SK-N-MC (cell line): ENCODE data around the gene TXNL4A.
"Not testable (repeated sequence)": the region's sequence is repeated elsewhere in the genome, so short reads cannot be mapped to it uniquely, and the experiment has no call there.

Source experiments
- DNase-seq: peaks from one replicate; pipeline ENCODE4 v3.0.0-alpha.2; 2011; ENCODE audit warnings: low read depth, low spot score
- H3K27ac ChIP-seq: fragments of 200-600 bp; sonication (generic); 2 replicates; pipeline ENCODE4 v1.5.1; 2016; ENCODE audit warnings: mixed run types
- H3K36me3 ChIP-seq: fragments of 200-600 bp; sonication (generic); 2 replicates; pipeline ENCODE4 v1.6.1; 2017; ENCODE audit warnings: antibody characterized with exemption, low read length, mixed read lengths; ENCODE audit not compliant: insufficient read depth
- H3K4me3 ChIP-seq: fragments of 200-600 bp; sonication (generic); 2 replicates; pipeline ENCODE4 v1.5.1; 2016
- H3K9ac ChIP-seq: fragments of 200-600 bp; sonication (generic); 2 replicates; pipeline ENCODE4 v1.8.0; 2017; ENCODE audit warnings: mixed run types, mixed read lengths; ENCODE audit not compliant: insufficient read length
- H3K9me3 ChIP-seq: fragments of 200-600 bp; sonication (generic); 2 replicates; pipeline ENCODE4 v1.6.1; 2017; ENCODE audit warnings: low read depth, mild to moderate bottlenecking, antibody characterized with exemption, low read length, moderate library complexity, mixed read lengths
- EZH2 ChIP-seq: fragments of 200-600 bp; sonication (generic); IDR thresholded peaks from one replicate; pipeline ENCODE4 v1.6.1; 2017; ENCODE audit warnings: antibody characterized with exemption
- FOXP2 ChIP-seq: optimal IDR thresholded peaks from 2 replicates; pipeline ENCODE3; 2011; ENCODE audit warnings: mild to moderate bottlenecking, moderate library complexity; ENCODE audit not compliant: insufficient read depth; ENCODE audit errors: extremely low read length, control extremely low read depth
- POLR2AphosphoS5 ChIP-seq: IDR thresholded peaks from 2 replicates; pipeline ENCODE4 v1.6.1; 2012; ENCODE audit warnings: mild to moderate bottlenecking, low read depth, low read length, borderline replicate concordance

TXNL4A gene

DNA sequence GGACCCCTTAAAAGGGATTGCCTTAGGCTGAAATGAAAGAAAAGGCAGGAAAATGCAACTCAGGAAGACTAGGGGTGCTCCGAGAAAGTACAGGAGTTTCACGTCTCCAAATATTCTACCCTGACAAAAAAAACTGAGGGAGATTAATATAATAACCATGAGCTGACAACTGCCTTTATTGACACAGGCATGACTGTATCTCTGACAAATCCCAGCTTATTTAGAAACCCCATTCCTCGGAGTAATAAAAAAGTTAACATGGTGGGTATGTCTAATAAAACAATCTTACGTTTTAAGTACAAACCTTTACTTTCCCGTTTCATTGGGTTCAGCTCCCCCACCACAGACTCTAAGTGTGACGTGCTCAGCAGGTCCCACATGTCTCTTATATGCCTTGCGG is 38.0 kb upstream of the TXNL4A start:
- Histone ChIP-seq H3K36me3 (no peaks in the 10 kb centered on the region), H3K27ac (no peak overlapping the region), H3K4me3 (no peak overlapping the region), H3K9ac (no peak overlapping the region), H3K9me3 (peaks cover 9% of the 10 kb centered on the region; the same call in 1 of the 2 replicates)
- TF ChIP-seq POLR2AphosphoS5, result no peak
- TF ChIP-seq EZH2, result no peak
- TF ChIP-seq FOXP2, result no peak
- no peak for DNase-seq

- no peak for TF ChIP-seq FOXP2
- TF ChIP-seq POLR2AphosphoS5, result no peak
- Histone ChIP-seq H3K9me3 (peaks cover 9% of the 10 kb centered on the region; the same call in 1 of the 2 replicates), H3K36me3 (no peaks in the 10 kb centered on the region), H3K27ac (no peak overlapping the region), H3K9ac (no peak overlapping the region), H3K4me3 (no peak overlapping the region)
- no peak for DNase-seq
Observed at GRCh38 chr18:80023173-80023572, 34.8 kb upstream of the TXNL4A start.

DNA sequence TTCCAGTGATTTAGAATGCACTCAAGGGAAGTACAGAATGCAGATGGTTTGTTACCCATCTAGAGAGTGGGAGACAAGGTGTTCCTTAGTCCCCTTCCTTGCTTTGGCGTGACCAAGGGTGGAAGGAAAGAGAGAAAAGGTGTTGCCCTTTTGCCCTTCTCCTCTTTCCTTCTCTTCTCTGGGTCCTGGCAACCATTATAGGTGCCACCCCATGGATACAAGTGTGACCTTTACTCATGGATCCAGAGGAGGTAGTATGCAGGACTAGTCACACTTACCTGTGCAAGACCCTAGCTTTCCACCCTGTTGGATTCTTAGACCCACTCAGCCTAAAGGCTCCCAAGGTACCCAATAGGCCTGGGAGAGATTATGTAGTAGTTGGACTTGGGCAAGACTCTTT is 34.2 kb upstream of the TXNL4A start:
- DNase-seq, result no peak
- Histone ChIP-seq H3K27ac (no peak overlapping the region), H3K36me3 (no peaks in the 10 kb centered on the region), H3K9ac (no peak overlapping the region), H3K4me3 (no peak overlapping the region), H3K9me3 (peaks cover 9% of the 10 kb centered on the region; the same call in 1 of the 2 replicates)
- TF ChIP-seq POLR2AphosphoS5, result no peak

DNA sequence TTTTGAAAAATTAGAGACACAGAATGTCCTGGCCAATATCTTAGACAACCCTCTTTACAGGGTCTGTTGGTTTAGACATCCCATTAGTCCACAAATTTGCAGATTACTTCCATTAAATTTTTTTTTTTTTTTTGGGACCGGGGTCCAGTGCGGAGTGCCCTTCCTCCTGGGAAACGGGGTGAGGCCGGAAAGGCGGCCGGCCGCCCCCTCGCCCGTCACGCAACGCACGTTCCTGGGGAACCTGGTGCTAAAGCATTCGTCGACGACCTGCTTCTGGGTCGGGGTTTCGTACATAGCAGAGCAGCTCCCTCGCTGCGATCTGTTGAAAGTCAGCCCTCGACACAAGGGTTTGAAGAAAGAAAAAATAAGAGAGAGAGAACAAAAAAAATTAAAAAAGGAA is 24.4 kb upstream of the TXNL4A start:
- no peak for DNase-seq
- no peak for TF ChIP-seq FOXP2
- Histone ChIP-seq H3K9me3 (no peaks in the 10 kb centered on the region), H3K9ac (no peak overlapping the region), H3K27ac (no peak overlapping the region), H3K4me3 (no peak overlapping the region), H3K36me3 (no peaks in the 10 kb centered on the region)

- not testable (repeated sequence) for H3K9me3 ChIP-seq, H3K36me3 ChIP-seq, DNase-seq, H3K9ac ChIP-seq, H3K4me3 ChIP-seq
- peak overlapping the region; percentile 60 for H3K27ac ChIP-seq
Observed at GRCh38 chr18:80011496-80012137, 23.3 kb upstream of the TXNL4A start.

GRCh38 chr18:80010551-80010906 is 22.2 kb upstream of the TXNL4A start:
- peak overlapping the region; percentile 60 for H3K27ac ChIP-seq
- no peak overlapping the region for H3K4me3 ChIP-seq
- no peaks in the 10 kb centered on the region for H3K36me3 ChIP-seq
- DNase-seq, result no peak
- no peak overlapping the region for H3K9ac ChIP-seq
- TF ChIP-seq FOXP2 (no peak), POLR2AphosphoS5 (no peak), EZH2 (no peak)
- H3K9me3 ChIP-seq, result no peaks in the 10 kb centered on the region

DNA sequence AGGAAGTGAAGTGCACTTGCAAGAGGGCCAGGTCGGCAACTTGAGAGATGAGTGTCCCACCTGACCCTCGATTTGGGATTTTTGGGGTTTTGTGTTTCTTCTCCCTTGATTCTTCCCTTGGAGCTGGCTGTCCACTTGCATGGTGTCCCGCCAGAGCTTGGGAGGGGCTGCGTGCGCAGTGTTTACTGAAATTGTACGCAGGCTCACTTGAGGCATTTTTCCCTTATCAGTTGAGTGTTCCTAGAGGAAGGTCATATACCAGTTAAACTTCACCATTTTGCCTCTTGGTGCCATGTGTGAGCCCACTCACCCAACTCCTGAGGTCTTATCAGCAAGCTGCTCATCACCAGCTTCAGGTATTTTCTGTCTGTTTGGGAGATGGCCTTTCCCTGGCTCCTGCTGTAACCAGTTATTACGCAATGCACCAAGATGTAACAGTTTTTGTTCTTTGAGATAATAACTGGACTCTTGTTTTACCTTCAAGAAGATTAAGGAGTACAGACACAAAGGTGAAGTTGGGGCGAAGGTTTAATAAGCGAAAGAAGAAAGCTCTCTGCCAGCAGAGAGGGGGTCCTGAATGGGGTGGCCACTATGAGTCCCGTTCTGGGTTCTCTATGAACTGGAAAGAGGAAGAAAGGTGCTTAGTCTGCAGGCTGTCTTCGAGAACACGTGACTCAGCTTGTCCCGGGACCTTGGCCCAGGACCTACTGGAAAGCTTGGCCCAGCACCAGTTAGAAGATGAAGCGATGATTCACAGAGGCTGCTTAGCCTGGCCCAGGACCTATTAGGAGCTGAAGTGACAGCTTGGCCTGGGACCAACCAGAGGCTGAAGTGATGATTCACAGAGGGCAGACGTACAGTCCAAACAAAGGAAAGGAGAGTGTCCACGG is 21.5 kb upstream of the TXNL4A start:
- H3K27ac ChIP-seq, result no peak overlapping the region
- no peak overlapping the region for H3K9ac ChIP-seq
- H3K36me3 ChIP-seq, result no peaks in the 10 kb centered on the region
- no peak overlapping the region for H3K4me3 ChIP-seq
- TF ChIP-seq EZH2 (no peak), FOXP2 (no peak), POLR2AphosphoS5 (no peak)
- no peak for DNase-seq
- no peaks in the 10 kb centered on the region for H3K9me3 ChIP-seq

DNA sequence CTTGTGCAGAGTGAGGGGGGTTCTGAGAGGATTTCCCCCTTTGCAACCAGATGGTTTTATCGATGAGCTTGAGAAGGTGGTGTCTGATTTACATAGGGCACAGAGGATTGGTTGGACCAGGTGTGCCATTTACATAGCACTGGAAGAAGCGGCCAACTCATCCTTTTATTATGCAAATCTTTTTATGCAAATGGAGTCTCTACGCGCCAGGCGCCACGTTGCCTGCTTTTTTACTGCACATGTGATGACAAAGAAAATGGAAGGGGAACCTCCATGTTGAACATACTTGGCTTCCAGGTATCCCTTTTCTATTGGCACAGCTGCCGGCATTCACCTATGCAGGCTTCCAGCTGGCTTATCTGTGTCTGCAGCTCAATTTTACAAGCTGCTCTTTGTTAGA is 18.4 kb upstream of the TXNL4A start:
- Histone ChIP-seq H3K9ac (no peak overlapping the region), H3K4me3 (no peak overlapping the region), H3K36me3 (no peaks in the 10 kb centered on the region), H3K27ac (no peak overlapping the region), H3K9me3 (no peaks in the 10 kb centered on the region)
- TF ChIP-seq POLR2AphosphoS5 (no peak), FOXP2 (no peak), EZH2 (no peak)
- DNase-seq, result no peak

GRCh38 chr18:80004600-80005342 is 16.4 kb upstream of the TXNL4A start:
- Histone ChIP-seq H3K36me3 (no peaks in the 10 kb centered on the region), H3K9ac (no peak overlapping the region), H3K27ac (no peak overlapping the region), H3K4me3 (no peak overlapping the region), H3K9me3 (no peaks in the 10 kb centered on the region)
- no peak for DNase-seq
- TF ChIP-seq EZH2 (no peak), FOXP2 (no peak), POLR2AphosphoS5 (no peak)
